DMS153 treated with DMSO at 0.1 percent for 48 hours (cell line): ENCODE data around the gene PANX2.

Source experiments
- DNase-seq: peaks from one replicate; lab custom pipeline; 2025; ENCODE audit not compliant: unreplicated experiment; lab: John Stamatoyannopoulos, UW

PANX2 gene

DNA sequence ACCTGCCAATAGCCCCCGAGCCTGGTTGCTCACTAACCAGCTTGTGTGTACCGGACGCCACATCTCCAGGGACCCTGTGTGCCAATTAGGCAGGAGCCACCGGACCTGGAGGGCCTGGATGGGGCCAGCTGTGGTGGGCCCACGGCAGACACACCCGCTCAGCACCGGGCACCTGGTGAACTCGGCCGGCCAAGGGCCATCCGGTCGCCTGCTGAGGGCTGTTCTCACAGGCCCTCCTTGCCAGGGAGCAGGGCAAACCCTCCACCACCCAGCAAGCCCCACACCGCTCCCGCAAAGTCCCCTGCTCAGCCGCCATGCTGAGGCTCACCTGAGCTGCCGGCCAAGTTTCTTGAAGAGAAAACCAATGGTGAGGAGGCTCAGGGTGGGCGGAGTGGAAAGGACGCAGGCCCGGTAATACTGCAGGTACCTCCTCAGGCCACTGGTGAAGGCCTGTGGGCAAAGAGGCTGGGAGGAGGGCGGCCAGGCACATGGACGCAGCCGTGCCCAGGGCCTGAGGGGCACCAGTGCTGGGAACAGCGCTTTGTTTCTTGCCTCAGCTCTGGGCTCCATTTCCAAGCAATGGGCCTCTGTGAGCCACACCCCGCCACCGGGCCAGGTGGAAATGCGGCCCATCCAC is 57.2 kb downstream of the PANX2 start:
- DNase-seq = no peak

DNA sequence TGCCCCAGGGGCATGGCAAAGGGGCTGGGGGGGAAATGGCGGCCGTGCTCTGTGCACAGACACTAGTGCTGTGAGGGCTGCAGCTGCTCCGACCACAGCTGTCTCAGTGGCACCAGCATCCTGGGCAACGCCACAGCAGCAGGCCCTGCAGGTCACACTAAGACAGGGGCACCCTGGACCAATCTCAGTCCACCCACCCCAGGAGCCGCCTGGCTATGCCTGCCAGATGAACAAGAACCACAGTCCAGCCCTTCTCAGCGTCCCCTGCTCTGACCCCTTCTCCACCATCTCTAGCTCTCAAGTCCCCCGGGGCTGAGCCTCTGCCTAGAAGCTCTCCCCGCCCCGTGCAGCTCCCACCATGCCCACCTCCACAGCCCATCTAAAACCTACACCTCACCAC is 57.8 kb downstream of the PANX2 start:
- no peak for DNase-seq

DNA sequence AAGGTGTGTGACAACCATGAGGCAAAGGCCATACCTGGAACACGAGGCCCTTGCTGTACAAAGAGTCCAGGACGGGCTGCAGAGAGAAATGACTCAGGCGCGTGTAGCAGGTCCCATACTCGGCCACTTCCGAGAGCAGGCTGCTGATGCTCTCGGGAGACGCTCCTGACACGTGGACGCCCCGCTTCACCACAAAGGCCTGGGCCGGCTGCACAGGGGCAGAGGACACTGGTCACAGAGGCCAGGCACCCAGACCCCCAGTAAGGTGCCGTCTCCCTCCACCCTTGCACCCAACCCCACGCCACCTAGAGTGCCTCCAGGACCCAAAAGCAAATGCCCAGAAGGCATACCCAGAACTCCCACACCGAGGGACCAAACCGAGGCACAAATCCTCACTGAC is 58.8 kb downstream of the PANX2 start:
- DNase-seq = no peak
